ENCODE measurements around the gene CTNNA3. TPM values are rescaled to one million over a fixed set of nuclear protein-coding genes. Genes with fewer than 3 reads are reported as not detected.

The CTNNA3 gene
- total RNA-seq, 4 donors from 2014 or later: 14.3 to 49.5 (median 24.2) TPM

GRCh38 chr10:66223656-66224055, 1472.3 kb downstream of the CTNNA3 start:
- intact Hi-C loops (cut with DNase I; ENCODE audit: low total_unique reads) (no loop called here), in situ Hi-C loops (cut with MboI; ENCODE audit: low sequenced_read_pairs in 4 of 4) (no loop called here)
- no peak overlapping the region for H3K27ac ChIP-seq
- no peaks in the 10 kb centered on the region for H3K27me3 ChIP-seq
- ATAC-seq (no peak), DNase-seq (no peak)
- H3K36me3 ChIP-seq: no peaks in the 10 kb centered on the region
- H3K4me3 ChIP-seq: no peak overlapping the region
- H3K9me3 ChIP-seq: no peaks in the 10 kb centered on the region
- H3K4me1 ChIP-seq: no peaks in the 10 kb centered on the region
- no peak for TF ChIP-seq POLR2A (IDR thresholded peaks at IDR 0.05)
- TF ChIP-seq, protein P1, sequence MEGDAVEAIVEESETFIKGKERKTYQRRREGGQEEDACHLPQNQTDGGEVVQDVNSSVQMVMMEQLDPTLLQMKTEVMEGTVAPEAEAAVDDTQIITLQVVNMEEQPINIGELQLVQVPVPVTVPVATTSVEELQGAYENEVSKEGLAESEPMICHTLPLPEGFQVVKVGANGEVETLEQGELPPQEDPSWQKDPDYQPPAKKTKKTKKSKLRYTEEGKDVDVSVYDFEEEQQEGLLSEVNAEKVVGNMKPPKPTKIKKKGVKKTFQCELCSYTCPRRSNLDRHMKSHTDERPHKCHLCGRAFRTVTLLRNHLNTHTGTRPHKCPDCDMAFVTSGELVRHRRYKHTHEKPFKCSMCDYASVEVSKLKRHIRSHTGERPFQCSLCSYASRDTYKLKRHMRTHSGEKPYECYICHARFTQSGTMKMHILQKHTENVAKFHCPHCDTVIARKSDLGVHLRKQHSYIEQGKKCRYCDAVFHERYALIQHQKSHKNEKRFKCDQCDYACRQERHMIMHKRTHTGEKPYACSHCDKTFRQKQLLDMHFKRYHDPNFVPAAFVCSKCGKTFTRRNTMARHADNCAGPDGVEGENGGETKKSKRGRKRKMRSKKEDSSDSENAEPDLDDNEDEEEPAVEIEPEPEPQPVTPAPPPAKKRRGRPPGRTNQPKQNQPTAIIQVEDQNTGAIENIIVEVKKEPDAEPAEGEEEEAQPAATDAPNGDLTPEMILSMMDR (IDR thresholded peaks at IDR 0.05 in 4 of 5, conservative IDR thresholded peaks at IDR 0.05 in 1 of 5): no peak

GRCh38 chr10:66222462-66223046, 1473.4 kb downstream of the CTNNA3 start:
- ATAC-seq: no peak

GRCh38 chr10:66218981-66219587, 1476.9 kb downstream of the CTNNA3 start:
- H3K27me3 ChIP-seq: no peaks in the 10 kb centered on the region
- no peak for DNase-seq
- TF ChIP-seq, protein P1 (IDR thresholded peaks at IDR 0.05 in 4 of 5, conservative IDR thresholded peaks at IDR 0.05 in 1 of 5): no peak
- TF ChIP-seq POLR2A (IDR thresholded peaks at IDR 0.05): no peak
- no peak for ATAC-seq
- H3K4me1 ChIP-seq: no peaks in the 10 kb centered on the region
- H3K36me3 ChIP-seq: no peaks in the 10 kb centered on the region
- no peaks in the 10 kb centered on the region for H3K9me3 ChIP-seq
- intact Hi-C loops (cut with DNase I; ENCODE audit: low total_unique reads) (no loop called here), in situ Hi-C loops (cut with MboI; ENCODE audit: low sequenced_read_pairs in 4 of 4) (no loop called here)
- no peak overlapping the region for H3K27ac ChIP-seq
- no peak overlapping the region for H3K4me3 ChIP-seq

More at GRCh38 chr10:66222462-66223046, 1473.4 kb downstream of the CTNNA3 start:
- no peak overlapping the region for H3K4me3 ChIP-seq
- no peaks in the 10 kb centered on the region for H3K4me1 ChIP-seq
- DNase-seq: no peak
- no peak overlapping the region for H3K27ac ChIP-seq
- no peaks in the 10 kb centered on the region for H3K9me3 ChIP-seq
- H3K36me3 ChIP-seq: no peaks in the 10 kb centered on the region
- TF ChIP-seq, protein P1 (IDR thresholded peaks at IDR 0.05 in 4 of 5, conservative IDR thresholded peaks at IDR 0.05 in 1 of 5): no peak
- no peak for TF ChIP-seq POLR2A (IDR thresholded peaks at IDR 0.05)
- no peaks in the 10 kb centered on the region for H3K27me3 ChIP-seq
- in situ Hi-C loops (cut with MboI; ENCODE audit: low sequenced_read_pairs in 4 of 4): no loop called here
- intact Hi-C loops (cut with DNase I; ENCODE audit: low total_unique reads): no loop called here

- intact Hi-C loops (cut with DNase I; ENCODE audit: low total_unique reads): no loop called here
- Histone ChIP-seq H3K4me1 (no peaks in the 10 kb centered on the region), H3K36me3 (no peaks in the 10 kb centered on the region), H3K9me3 (no peaks in the 10 kb centered on the region), H3K4me3 (no peak overlapping the region), H3K27me3 (no peaks in the 10 kb centered on the region), H3K27ac (no peak overlapping the region)
- DNase-seq: no peak
- no peak for ATAC-seq
- TF ChIP-seq, protein P1 (IDR thresholded peaks at IDR 0.05 in 4 of 5, conservative IDR thresholded peaks at IDR 0.05 in 1 of 5): no peak
- no peak for TF ChIP-seq POLR2A (IDR thresholded peaks at IDR 0.05)
- in situ Hi-C loops (cut with MboI; ENCODE audit: low sequenced_read_pairs in 4 of 4): no loop called here
Observed at GRCh38 chr10:66218289-66218688, 1477.7 kb downstream of the CTNNA3 start.
